HT-29 (cell line): ENCODE data around the gene VPS35L. TPM values are rescaled to one million over a fixed set of nuclear protein-coding genes. Genes with fewer than 3 reads are reported as not detected.
A peak's percentile ranks its signal among the peaks of the same experiment; 100 is the strongest.
"Not testable (repeated sequence)": the region's sequence is repeated elsewhere in the genome, so short reads cannot be mapped to it uniquely, and the experiment has no call there.

Experiments used
- DNase-seq: peaks from one replicate; pipeline ENCODE4 v3.0.0-alpha.2; 2015; ENCODE audit warnings: low spot score
- total RNA-seq: library from RNA; depleted of rRNA; stranded (reverse); fragments of >200 nt; shearing (Covaris generic); gene quantifications from 2 replicates; pipeline ENCODE4 v1.2.3, GENCODE V29; 2014

Gene VPS35L
- total RNA-seq, 1 experiment from 2014 or later = 1.7 TPM

- no peak for DNase-seq
Measured at GRCh38 chr16:19540241-19540970, 15.1 kb upstream of the VPS35L start.

GRCh38 chr16:19542138-19542821 is 13.2 kb upstream of the VPS35L start:
- DNase-seq = peak; percentile 29

- DNase-seq = not testable (repeated sequence)
Measured at GRCh38 chr16:19543278-19543996, 12.1 kb upstream of the VPS35L start.

- DNase-seq = no peak
Measured at GRCh38 chr16:19548144-19548543, 7.4 kb upstream of the VPS35L start.

- no peak for DNase-seq
Measured at GRCh38 chr16:19549673-19550072, 5.8 kb upstream of the VPS35L start.

GRCh38 chr16:19555938-19556771 is 652 bp downstream of the VPS35L start:
- no peak for DNase-seq

- peak; percentile 81 for DNase-seq
Measured at GRCh38 chr16:19559242-19559910, 3.9 kb downstream of the VPS35L start.

- no peak for DNase-seq
Measured at GRCh38 chr16:19560078-19560477, 4.6 kb downstream of the VPS35L start.

GRCh38 chr16:19563377-19563776 is 7.9 kb downstream of the VPS35L start:
- no peak for DNase-seq

- DNase-seq = no peak
Measured at GRCh38 chr16:19566362-19566761, 10.9 kb downstream of the VPS35L start.

- DNase-seq = no peak
Measured at GRCh38 chr16:19567560-19567959, 12.1 kb downstream of the VPS35L start.

- DNase-seq = no peak
Measured at GRCh38 chr16:19573997-19574396, 18.5 kb downstream of the VPS35L start.

GRCh38 chr16:19574615-19575014 is 19.1 kb downstream of the VPS35L start:
- DNase-seq = no peak

GRCh38 chr16:19578378-19578971 is 23.0 kb downstream of the VPS35L start:
- no peak for DNase-seq

GRCh38 chr16:19582050-19582831 is 26.7 kb downstream of the VPS35L start:
- no peak for DNase-seq

GRCh38 chr16:19583665-19584300 is 28.3 kb downstream of the VPS35L start:
- peak; percentile 66 for DNase-seq

GRCh38 chr16:19588661-19589060 is 33.2 kb downstream of the VPS35L start:
- DNase-seq = no peak

- no peak for DNase-seq
Measured at GRCh38 chr16:19589106-19589505, 33.6 kb downstream of the VPS35L start.

- no peak for DNase-seq
Measured at GRCh38 chr16:19589771-19590302, 34.3 kb downstream of the VPS35L start.
